ENCODE measurements around the gene CALCR. TPM values are rescaled to one million over a fixed set of nuclear protein-coding genes. Genes with fewer than 3 reads are reported as not detected.

The CALCR gene
- total and polyA plus RNA-seq, 2 experiments from 2014 or later: not detected

- 1 to 3% methylated on average over 19 of the region's 19 CpGs for WGBS, 2 experiments (ENCODE audit: low coverage in 1 of 2, low lambda C conversion rate in 2 of 2, missing lambda C conversion rate in 2 of 2)
- in situ Hi-C loops (cut with MboI): no loop called here
- no peak overlapping the region for H3K4me3 ChIP-seq
- no peaks in the 10 kb centered on the region for H4K20me1 ChIP-seq (ENCODE audit: insufficient read depth)
- H3F3A ChIP-seq (ENCODE audit: insufficient read depth): no peaks in the 10 kb centered on the region
- H2AFZ ChIP-seq: no peak overlapping the region
- TF ChIP-seq EZH2phosphoT487 (IDR thresholded peaks at IDR 0.05; ENCODE audit: insufficient read depth, low read depth) (no peak), EZH2 (IDR thresholded peaks at IDR 0.05; ENCODE audit: insufficient read depth, poor library complexity, severe bottlenecking) (no peak)
- H3K4me1 ChIP-seq (ENCODE audit: insufficient read depth): no peaks in the 10 kb centered on the region
- H3K27ac ChIP-seq: no peak overlapping the region
- H3K9ac ChIP-seq: no peak overlapping the region
- H3K36me3 ChIP-seq (ENCODE audit: low read depth): no peaks in the 10 kb centered on the region
- H3K4me2 ChIP-seq (ENCODE audit: unreplicated experiment): no peak overlapping the region
- DNase-seq: no peak
- no peaks in the 10 kb centered on the region for H3K9me3 ChIP-seq (ENCODE audit: low read depth)
- no peaks in the 10 kb centered on the region for H3K9me2 ChIP-seq (ENCODE audit: insufficient read depth)
- H3K79me2 ChIP-seq (ENCODE audit: insufficient read depth): no peaks in the 10 kb centered on the region
- peaks cover 56% of the 10 kb centered on the region for H3K27me3 ChIP-seq (replicated peaks; ENCODE audit: insufficient read depth)
Measured at GRCh38 chr7:93574269-93574645, 267 bp downstream of the CALCR start.

DNA sequence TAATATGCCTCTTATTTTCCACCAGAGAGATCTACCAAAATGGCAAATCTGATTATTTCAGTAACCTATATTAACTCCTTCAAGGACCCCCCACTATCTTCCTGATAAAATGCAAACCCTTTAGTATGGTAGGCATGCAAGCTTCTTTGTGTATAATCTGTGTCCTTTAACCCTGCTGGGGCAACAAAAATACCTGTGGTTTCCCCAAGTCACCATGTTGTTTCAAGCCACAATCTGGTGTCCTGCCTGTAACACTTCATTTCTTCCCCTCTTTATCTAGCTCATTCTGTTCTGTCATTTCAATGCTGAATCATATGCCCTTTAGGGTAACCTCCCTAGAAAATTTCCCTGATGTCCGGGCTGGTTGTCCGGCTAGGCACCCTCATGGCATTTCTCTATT lies 5.3 kb downstream of the CALCR start:
- Histone ChIP-seq H3K9ac (no peak overlapping the region), H3K79me2 (ENCODE audit: insufficient read depth) (no peaks in the 10 kb centered on the region), H3K27ac (no peak overlapping the region), H3K4me1 (ENCODE audit: insufficient read depth) (no peaks in the 10 kb centered on the region), H3K4me2 (ENCODE audit: unreplicated experiment) (no peak overlapping the region), H3K27me3 (replicated peaks; ENCODE audit: insufficient read depth) (peaks cover 22% of the 10 kb centered on the region), H4K20me1 (ENCODE audit: insufficient read depth) (no peaks in the 10 kb centered on the region), H3K9me3 (ENCODE audit: low read depth) (no peaks in the 10 kb centered on the region), H3K36me3 (ENCODE audit: low read depth) (no peaks in the 10 kb centered on the region), H3F3A (ENCODE audit: insufficient read depth) (no peaks in the 10 kb centered on the region), H3K4me3 (no peak overlapping the region), H2AFZ (no peak overlapping the region), H3K9me2 (ENCODE audit: insufficient read depth) (no peaks in the 10 kb centered on the region)
- in situ Hi-C loops (cut with MboI): no loop called here
- WGBS, 2 experiments (ENCODE audit: low coverage in 1 of 2, low lambda C conversion rate in 2 of 2, missing lambda C conversion rate in 2 of 2): 60 to 68% methylated on average over 2 of the region's 2 CpGs
- no peak for TF ChIP-seq EZH2 (IDR thresholded peaks at IDR 0.05; ENCODE audit: insufficient read depth, poor library complexity, severe bottlenecking)
- DNase-seq: no peak

GRCh38 chr7:93566876-93567275 lies 7.6 kb downstream of the CALCR start:
- H3K4me1 ChIP-seq (ENCODE audit: insufficient read depth): no peaks in the 10 kb centered on the region
- H3F3A ChIP-seq (ENCODE audit: insufficient read depth): no peaks in the 10 kb centered on the region
- no peak overlapping the region for H2AFZ ChIP-seq
- no peaks in the 10 kb centered on the region for H3K9me2 ChIP-seq (ENCODE audit: insufficient read depth)
- no peak overlapping the region for H3K9ac ChIP-seq
- H3K27me3 ChIP-seq (replicated peaks; ENCODE audit: insufficient read depth): peaks cover 2% of the 10 kb centered on the region
- no peak overlapping the region for H3K4me2 ChIP-seq (ENCODE audit: unreplicated experiment)
- no peak overlapping the region for H3K27ac ChIP-seq
- no peaks in the 10 kb centered on the region for H3K36me3 ChIP-seq (ENCODE audit: low read depth)
- no peaks in the 10 kb centered on the region for H3K9me3 ChIP-seq (ENCODE audit: low read depth)
- no peak for TF ChIP-seq EZH2phosphoT487 (IDR thresholded peaks at IDR 0.05; ENCODE audit: insufficient read depth, low read depth)
- TF ChIP-seq EZH2 (IDR thresholded peaks at IDR 0.05; ENCODE audit: insufficient read depth, poor library complexity, severe bottlenecking): no peak
- H4K20me1 ChIP-seq (ENCODE audit: insufficient read depth): no peaks in the 10 kb centered on the region
- H3K79me2 ChIP-seq (ENCODE audit: insufficient read depth): no peaks in the 10 kb centered on the region
- in situ Hi-C loops (cut with MboI): no loop called here
- no peak overlapping the region for H3K4me3 ChIP-seq
- peak; percentile 48 for DNase-seq

DNA sequence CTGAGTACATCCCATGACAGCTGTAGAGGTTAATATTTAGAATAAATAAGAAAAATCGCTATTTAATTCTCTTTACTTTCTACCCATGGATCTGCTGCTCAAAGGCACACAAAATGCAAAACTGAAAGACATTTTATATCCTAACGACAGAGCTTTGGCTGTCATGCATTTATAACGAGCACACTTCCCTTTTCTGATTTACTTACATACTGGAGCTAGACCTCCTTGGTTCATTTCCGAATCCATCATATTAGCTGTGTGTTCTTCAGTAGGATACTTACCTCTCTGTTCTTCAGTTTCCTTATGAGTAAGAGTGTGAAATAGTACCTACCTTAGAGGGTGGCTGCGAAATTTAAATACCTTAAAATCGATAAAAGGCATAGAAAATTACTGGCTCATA lies 10.9 kb downstream of the CALCR start:
- in situ Hi-C loops (cut with MboI): no loop called here
- Histone ChIP-seq H3K27me3 (replicated peaks; ENCODE audit: insufficient read depth) (peaks cover 2% of the 10 kb centered on the region), H3K79me2 (ENCODE audit: insufficient read depth) (no peaks in the 10 kb centered on the region), H3F3A (ENCODE audit: insufficient read depth) (no peaks in the 10 kb centered on the region), H3K9me2 (ENCODE audit: insufficient read depth) (no peaks in the 10 kb centered on the region), H3K9ac (no peak overlapping the region), H3K9me3 (ENCODE audit: low read depth) (no peaks in the 10 kb centered on the region), H3K36me3 (ENCODE audit: low read depth) (no peaks in the 10 kb centered on the region), H3K4me1 (ENCODE audit: insufficient read depth) (no peaks in the 10 kb centered on the region), H3K27ac (no peak overlapping the region), H3K4me2 (ENCODE audit: unreplicated experiment) (no peak overlapping the region), H3K4me3 (no peak overlapping the region), H4K20me1 (ENCODE audit: insufficient read depth) (no peaks in the 10 kb centered on the region), H2AFZ (no peak overlapping the region)
- TF ChIP-seq EZH2 (IDR thresholded peaks at IDR 0.05; ENCODE audit: insufficient read depth, poor library complexity, severe bottlenecking) (no peak), EZH2phosphoT487 (IDR thresholded peaks at IDR 0.05; ENCODE audit: insufficient read depth, low read depth) (no peak)
- 38 to 43% methylated on average over 6 of the region's 6 CpGs for WGBS, 2 experiments (ENCODE audit: low coverage in 1 of 2, low lambda C conversion rate in 2 of 2, missing lambda C conversion rate in 2 of 2)
- no peak for DNase-seq

DNA sequence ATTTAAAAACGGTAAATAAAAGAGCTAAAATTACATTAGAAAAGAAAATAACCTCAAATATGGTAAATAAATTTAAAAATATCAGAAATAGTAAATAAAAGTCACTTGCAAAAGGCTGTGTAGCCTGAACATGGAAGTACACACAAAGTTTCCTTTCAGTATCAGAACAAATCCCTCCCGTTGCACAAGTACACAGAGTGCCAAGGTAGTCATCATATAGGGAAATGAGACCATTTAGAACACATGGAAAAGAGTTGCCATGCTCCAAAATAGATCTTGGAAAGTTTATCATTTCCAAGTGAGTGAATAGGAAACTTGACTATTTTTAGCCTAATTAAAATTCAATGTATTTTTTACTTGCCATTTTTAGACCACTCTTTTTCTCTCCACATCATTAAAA lies 11.6 kb downstream of the CALCR start:
- no peaks in the 10 kb centered on the region for H3K36me3 ChIP-seq (ENCODE audit: low read depth)
- H3K27ac ChIP-seq: no peak overlapping the region
- H3K9me2 ChIP-seq (ENCODE audit: insufficient read depth): no peaks in the 10 kb centered on the region
- H2AFZ ChIP-seq: no peak overlapping the region
- H3K4me2 ChIP-seq (ENCODE audit: unreplicated experiment): no peak overlapping the region
- no peak for TF ChIP-seq EZH2phosphoT487 (IDR thresholded peaks at IDR 0.05; ENCODE audit: insufficient read depth, low read depth)
- no peak for TF ChIP-seq EZH2 (IDR thresholded peaks at IDR 0.05; ENCODE audit: insufficient read depth, poor library complexity, severe bottlenecking)
- H3K9me3 ChIP-seq (ENCODE audit: low read depth): no peaks in the 10 kb centered on the region
- no peak overlapping the region for H3K9ac ChIP-seq
- no peaks in the 10 kb centered on the region for H3K79me2 ChIP-seq (ENCODE audit: insufficient read depth)
- no peaks in the 10 kb centered on the region for H3F3A ChIP-seq (ENCODE audit: insufficient read depth)
- no peaks in the 10 kb centered on the region for H3K4me1 ChIP-seq (ENCODE audit: insufficient read depth)
- in situ Hi-C loops (cut with MboI): no loop called here
- DNase-seq: no peak
- peaks cover 2% of the 10 kb centered on the region; the same call in 1 of the 2 replicates for H3K27me3 ChIP-seq (replicated peaks; ENCODE audit: insufficient read depth)
- WGBS, 2 experiments (ENCODE audit: low coverage in 1 of 2, low lambda C conversion rate in 2 of 2, missing lambda C conversion rate in 2 of 2): 14 to 20% methylated on average over 2 of the region's 2 CpGs
- H3K4me3 ChIP-seq: no peak overlapping the region
- H4K20me1 ChIP-seq (ENCODE audit: insufficient read depth): no peaks in the 10 kb centered on the region

Data from GM23248 (cell line).